HUES64 (cell line): ENCODE data around the gene CLEC18A.
"Not testable (repeated sequence)": the region's sequence is repeated elsewhere in the genome, so short reads cannot be mapped to it uniquely, and the experiment has no call there.

Source experiments
- H3K27ac ChIP-seq: 2 replicates; pipeline ENCODE4 v1.7.0; 2013; ENCODE audit warnings: low read depth, low read length, inconsistent platforms
- H3K27me3 ChIP-seq: 2 replicates; pipeline ENCODE4 v1.6.1; 2013; ENCODE audit warnings: mild to moderate bottlenecking, low read length; ENCODE audit not compliant: insufficient read depth
- H3K36me3 ChIP-seq: 2 replicates; pipeline ENCODE4 v1.6.1; 2013; ENCODE audit warnings: mild to moderate bottlenecking, low read length; ENCODE audit not compliant: insufficient read depth
- H3K4me1 ChIP-seq: 2 replicates; pipeline ENCODE4 v1.6.1; 2013; ENCODE audit warnings: mild to moderate bottlenecking, low read length, moderate library complexity; ENCODE audit not compliant: insufficient read depth
- H3K4me3 ChIP-seq: 2 replicates; pipeline ENCODE4 v1.5.1; 2013; ENCODE audit warnings: mild to moderate bottlenecking, low read length, moderate library complexity
- H3K9ac ChIP-seq: 2 replicates; pipeline ENCODE4 v1.6.1; 2013; ENCODE audit warnings: mild to moderate bottlenecking, low read depth, low read length
- H3K9me3 ChIP-seq: 2 replicates; pipeline ENCODE4 v1.6.1; 2013; ENCODE audit warnings: low read depth, low read length; ENCODE audit not compliant: insufficient read depth
- WGBS: fragments of 150-250, 120-280 bp; methylation state at CpG from one replicate; pipeline ENCODE4 v1.1.7; 2013; ENCODE audit warnings: missing lambda C conversion rate; 5-methylcytosine and 5-hydroxymethylcytosine counted together

Gene CLEC18A

DNA sequence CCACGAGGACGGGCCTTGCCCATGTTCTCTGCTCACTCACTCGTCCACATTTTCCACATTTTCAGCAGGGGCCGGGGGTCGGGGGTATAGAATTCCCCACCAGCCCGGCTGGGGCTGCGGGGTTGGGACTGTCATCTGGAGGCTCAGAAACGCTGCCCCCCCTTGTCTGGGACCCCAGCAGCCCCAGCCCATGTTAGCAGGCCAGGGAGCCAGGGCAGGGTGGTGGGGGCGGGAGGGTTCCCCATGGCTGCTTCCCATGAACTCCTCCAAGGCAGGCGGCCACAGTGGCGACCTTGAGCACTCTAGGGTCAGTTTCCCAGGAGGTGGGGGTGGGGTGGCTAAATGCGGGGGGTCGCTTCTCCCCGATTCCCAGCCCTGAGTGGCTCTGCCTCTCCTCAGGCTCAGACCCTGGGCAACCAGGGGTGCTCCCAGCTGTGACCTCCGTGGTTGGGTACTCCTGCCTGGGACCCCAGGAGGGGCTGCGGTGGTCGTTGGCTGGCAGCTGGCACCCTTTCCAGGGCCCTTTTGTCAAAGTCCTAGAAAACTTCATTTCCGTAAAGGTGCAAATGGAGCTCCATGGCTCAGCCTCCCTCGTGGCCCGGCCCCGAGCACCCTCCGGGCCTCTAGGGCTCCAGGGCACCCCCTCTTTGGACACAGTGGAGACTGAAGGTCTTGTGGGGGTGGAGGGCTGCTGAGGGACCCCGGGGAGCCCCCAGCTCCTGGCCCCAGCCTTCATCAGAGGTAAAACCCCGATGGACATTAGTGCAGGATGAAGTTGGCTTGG is 1.6 kb downstream of the CLEC18A start:
- 88% methylated on average over 9 of the region's 24 CpGs for WGBS
- H3K36me3 ChIP-seq, H3K4me3 ChIP-seq, H3K4me1 ChIP-seq, H3K9ac ChIP-seq, H3K27ac ChIP-seq, H3K9me3 ChIP-seq, H3K27me3 ChIP-seq: not testable (repeated sequence)

GRCh38 chr16:69954241-69954640 is 3.1 kb downstream of the CLEC18A start:
- H3K9me3 ChIP-seq, H3K4me1 ChIP-seq, H3K4me3 ChIP-seq, H3K36me3 ChIP-seq, H3K9ac ChIP-seq, H3K27me3 ChIP-seq, H3K27ac ChIP-seq: not testable (repeated sequence)
- WGBS = 88% methylated on average over 11 of the region's 13 CpGs

DNA sequence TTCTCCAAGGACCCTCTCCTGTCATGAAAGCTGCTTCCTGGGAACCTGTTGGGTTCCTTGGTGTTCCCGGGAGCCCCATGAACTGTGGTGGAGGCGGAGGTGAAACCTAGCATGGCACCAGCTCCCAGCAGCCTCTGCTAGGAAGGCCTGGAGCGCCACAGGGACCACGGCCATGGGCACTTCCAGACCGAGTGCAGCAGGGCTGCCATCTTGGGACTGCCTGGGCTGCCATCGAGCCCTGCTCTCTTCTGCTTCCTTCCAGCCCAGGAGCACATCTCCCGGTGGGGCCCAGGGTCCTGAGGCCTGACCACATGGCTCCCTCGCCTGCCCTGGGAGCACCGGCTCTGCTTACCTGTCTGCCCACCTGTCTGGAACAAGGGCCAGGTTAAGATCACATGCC is 12.2 kb downstream of the CLEC18A start:
- not testable (repeated sequence) for H3K27ac ChIP-seq, H3K36me3 ChIP-seq, H3K4me3 ChIP-seq, H3K9me3 ChIP-seq, H3K9ac ChIP-seq, H3K4me1 ChIP-seq, H3K27me3 ChIP-seq
- 100% methylated on average over 1 of the region's 9 CpGs for WGBS

GRCh38 chr16:69964960-69965660 is 14.0 kb downstream of the CLEC18A start:
- 1% methylated on average over 13 of the region's 68 CpGs for WGBS
- H3K27me3 ChIP-seq, H3K36me3 ChIP-seq, H3K9ac ChIP-seq, H3K27ac ChIP-seq, H3K4me1 ChIP-seq, H3K9me3 ChIP-seq: not testable (repeated sequence)
- peak overlapping the region; percentile 38 for H3K4me3 ChIP-seq

DNA sequence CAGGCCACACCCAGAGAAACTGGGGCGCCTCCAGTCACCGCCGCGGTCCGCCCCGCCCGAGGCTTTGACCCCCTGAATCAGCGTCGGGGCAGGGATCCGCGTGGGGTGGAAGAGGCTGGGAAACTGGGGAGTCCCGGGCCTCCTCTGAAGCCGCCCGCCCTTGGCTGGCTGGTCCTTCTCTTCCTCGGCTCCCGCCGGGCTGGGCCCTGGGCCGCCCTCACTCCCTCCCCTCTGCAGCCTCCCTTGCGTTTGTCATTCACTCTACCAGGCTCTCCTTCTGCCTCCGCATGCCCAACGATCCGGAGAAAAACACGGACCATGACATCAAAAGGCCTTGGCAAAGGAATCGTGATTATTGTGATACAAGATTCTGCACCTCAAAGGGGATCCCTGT is 14.5 kb downstream of the CLEC18A start:
- not testable (repeated sequence) for H3K27me3 ChIP-seq, H3K27ac ChIP-seq, H3K9ac ChIP-seq, H3K4me1 ChIP-seq, H3K9me3 ChIP-seq, H3K36me3 ChIP-seq
- no CpG with 5 or more reads among the region's 24 CpGs for whole genome bisulfite sequencing
- H3K4me3 ChIP-seq = peak overlapping the region; percentile 38

DNA sequence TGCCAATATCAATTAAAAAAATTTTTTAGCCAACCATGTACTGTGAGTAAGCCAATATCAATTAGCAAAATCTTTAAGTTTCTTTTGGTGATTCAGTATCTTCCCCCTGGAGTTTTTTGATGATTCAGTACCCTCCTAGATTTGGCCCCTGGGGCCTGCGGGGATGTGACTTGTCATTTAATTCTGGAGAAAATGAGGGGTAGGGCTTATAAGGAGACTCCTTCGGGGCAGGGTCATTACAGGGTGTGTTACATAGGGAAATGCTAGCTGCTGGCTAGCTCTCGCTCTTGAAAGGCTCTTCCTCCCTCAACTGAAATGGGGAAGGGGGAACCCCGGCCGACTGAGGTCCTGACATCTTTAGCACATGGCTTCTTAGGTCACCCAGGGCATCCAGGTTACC is 16.6 kb downstream of the CLEC18A start:
- no CpG with 5 or more reads among the region's 5 CpGs for WGBS
- not testable (repeated sequence) for H3K27ac ChIP-seq, H3K4me1 ChIP-seq, H3K27me3 ChIP-seq, H3K9me3 ChIP-seq, H3K9ac ChIP-seq, H3K36me3 ChIP-seq, H3K4me3 ChIP-seq

- H3K4me1 ChIP-seq, H3K27ac ChIP-seq, H3K36me3 ChIP-seq, H3K9me3 ChIP-seq, H3K9ac ChIP-seq, H3K4me3 ChIP-seq, H3K27me3 ChIP-seq: not testable (repeated sequence)
- WGBS = no CpG with 5 or more reads among the region's 10 CpGs
Measured at GRCh38 chr16:69968125-69968524, 17.0 kb downstream of the CLEC18A start.

DNA sequence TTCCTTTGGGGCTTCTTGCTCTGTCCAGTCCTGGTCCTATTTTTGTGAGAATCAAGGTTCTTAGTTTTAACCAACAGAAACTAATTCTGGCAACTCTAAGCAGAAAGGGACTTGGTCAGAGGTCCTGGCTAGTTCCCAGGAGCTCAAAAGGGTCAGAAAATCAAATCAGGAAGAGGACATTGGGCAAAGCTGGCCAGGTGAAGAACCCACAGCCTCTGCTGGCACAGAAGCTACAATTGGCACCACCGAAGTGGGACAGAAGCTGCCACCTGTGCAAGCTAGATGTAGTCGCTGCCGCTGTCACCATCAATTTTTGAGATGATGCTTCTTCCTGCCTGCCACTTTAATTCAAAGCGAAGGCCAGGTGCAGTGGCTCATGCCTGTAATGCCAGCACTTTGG is 18.5 kb downstream of the CLEC18A start:
- H3K27me3 ChIP-seq, H3K9me3 ChIP-seq, H3K36me3 ChIP-seq, H3K4me1 ChIP-seq, H3K9ac ChIP-seq, H3K27ac ChIP-seq, H3K4me3 ChIP-seq: not testable (repeated sequence)
- no CpG with 5 or more reads among the region's 4 CpGs for WGBS

DNA sequence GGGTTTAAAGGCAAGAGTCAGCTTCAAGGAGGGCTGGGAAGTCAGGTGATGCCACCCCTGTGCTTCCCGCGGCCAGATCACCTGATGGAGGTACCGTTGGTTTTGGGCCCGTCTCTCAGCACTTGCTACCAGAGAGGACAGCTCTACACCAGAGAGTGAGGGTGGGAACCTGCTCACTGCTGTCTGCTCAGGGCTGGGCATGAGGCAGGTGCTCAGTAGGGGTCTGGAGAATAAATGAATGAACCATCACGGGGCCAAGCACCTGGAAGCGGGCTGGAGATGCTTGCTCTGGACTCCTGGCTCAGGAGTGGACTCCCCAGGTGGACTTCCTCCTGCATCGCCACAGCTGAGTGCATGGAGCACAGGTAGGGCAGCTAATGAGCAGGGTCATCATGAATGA is 21.0 kb downstream of the CLEC18A start:
- H3K4me1 ChIP-seq, H3K27ac ChIP-seq, H3K9me3 ChIP-seq, H3K27me3 ChIP-seq, H3K9ac ChIP-seq, H3K4me3 ChIP-seq, H3K36me3 ChIP-seq: not testable (repeated sequence)
- WGBS = no CpG with 5 or more reads among the region's 7 CpGs

DNA sequence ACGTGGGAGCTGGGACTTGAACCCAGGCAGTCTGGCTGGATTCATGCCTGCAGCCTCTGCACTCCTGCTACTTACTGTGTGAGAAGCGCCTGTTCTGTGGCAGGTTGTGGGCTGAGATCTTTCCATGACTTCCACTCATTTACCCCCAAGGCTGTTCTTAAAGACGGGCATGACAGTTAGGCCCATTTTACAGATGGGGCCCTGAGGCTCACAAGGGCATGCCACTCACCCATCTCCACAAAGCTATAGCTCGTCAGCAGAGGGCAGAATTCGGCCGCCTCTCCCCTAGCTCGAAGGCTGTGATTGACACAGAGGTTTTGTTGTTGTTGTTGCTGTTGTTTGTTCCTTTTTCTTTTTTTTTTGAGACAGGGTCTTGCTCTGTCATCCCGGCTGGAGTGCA is 21.8 kb downstream of the CLEC18A start:
- WGBS = 93% methylated on average over 2 of the region's 8 CpGs
- not testable (repeated sequence) for H3K36me3 ChIP-seq, H3K27me3 ChIP-seq, H3K4me1 ChIP-seq, H3K4me3 ChIP-seq, H3K27ac ChIP-seq, H3K9ac ChIP-seq, H3K9me3 ChIP-seq

- WGBS = no CpG with 5 or more reads among the region's 1 CpG
Measured at GRCh38 chr16:69985196-69985595, 34.1 kb downstream of the CLEC18A start.

DNA sequence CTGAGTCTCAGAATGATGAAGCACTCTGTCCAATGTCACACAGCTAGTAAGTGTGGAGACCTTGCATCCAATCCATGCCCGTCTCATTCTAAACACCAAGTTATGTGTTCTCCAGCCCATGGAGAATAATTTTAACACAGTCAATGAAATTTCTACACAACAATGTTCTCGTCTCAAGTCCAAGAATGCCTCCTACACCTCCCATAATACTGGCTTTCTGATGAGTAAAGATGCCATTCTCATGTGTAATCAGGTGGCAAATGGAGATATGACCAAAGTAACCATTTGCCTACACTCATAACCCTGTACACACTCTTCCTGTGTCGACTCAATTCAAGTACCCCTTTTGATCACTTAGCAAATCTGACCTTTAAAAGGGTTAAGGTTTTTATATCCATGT is 46.8 kb downstream of the CLEC18A start:
- not testable (repeated sequence) for H3K27ac ChIP-seq, H3K36me3 ChIP-seq, H3K4me1 ChIP-seq, H3K9ac ChIP-seq, H3K9me3 ChIP-seq, H3K27me3 ChIP-seq, H3K4me3 ChIP-seq
- 96% methylated on average over 3 of the region's 3 CpGs for WGBS

More at GRCh38 chr16:69985196-69985595, 34.1 kb downstream of the CLEC18A start:
- H3K36me3 ChIP-seq, H3K27me3 ChIP-seq, H3K4me1 ChIP-seq, H3K27ac ChIP-seq, H3K9me3 ChIP-seq, H3K9ac ChIP-seq, H3K4me3 ChIP-seq: not testable (repeated sequence)
